H7 (cell line): ENCODE data around the gene LAMA3. TPM values are rescaled to one million over a fixed set of nuclear protein-coding genes. Genes with fewer than 3 reads are reported as not detected.

Experiments
- DNase-seq: peaks from one replicate; pipeline ENCODE4 v3.0.0; 2012
- H3K27me3 ChIP-seq: 2 replicates; pipeline ENCODE4 v1.6.0; 2011; ENCODE audit warnings: mild to moderate bottlenecking, low read length; ENCODE audit not compliant: control insufficient read depth, insufficient read depth
- H3K36me3 ChIP-seq: replicated peaks from 2 replicates; pipeline ENCODE4 v1.5.1; 2011; ENCODE audit warnings: low read length; ENCODE audit not compliant: control insufficient read depth, insufficient read depth
- H3K4me3 ChIP-seq: 2 replicates; pipeline ENCODE4 v1.5.1; 2011; ENCODE audit warnings: low read depth, mild to moderate bottlenecking, control low read depth, low read length, moderate library complexity; ENCODE audit not compliant: insufficient read depth
- total RNA-seq: library from RNA; depleted of rRNA; stranded (reverse); fragments of >200 nt; shearing (Covaris generic); gene quantifications from 2 replicates; pipeline ENCODE4 v1.2.3, GENCODE V29; 2014

The LAMA3 gene
- total RNA-seq, 1 experiment from 2014 or later = 0.21 TPM

DNA sequence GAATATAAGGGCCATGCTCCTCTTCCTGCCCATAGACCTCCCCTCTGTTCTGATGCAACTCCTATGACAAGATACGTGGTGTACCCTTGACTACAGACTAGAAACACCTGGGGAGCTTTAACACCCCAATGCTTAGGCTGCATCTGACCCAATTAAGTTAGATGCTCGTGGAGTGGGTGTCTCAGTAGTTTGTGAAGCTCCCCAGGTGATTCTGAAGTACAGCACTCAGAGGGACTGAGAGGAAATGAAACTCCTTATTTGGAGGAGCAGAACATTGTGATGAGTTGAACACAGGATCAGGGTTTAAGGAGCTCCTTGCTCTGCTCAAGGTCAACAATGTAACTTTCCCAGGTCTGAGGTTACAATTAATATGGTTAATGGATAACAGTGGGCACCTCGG is 245.0 kb downstream of the LAMA3 start:
- Histone ChIP-seq H3K4me3 (no peak overlapping the region), H3K36me3 (no peaks in the 10 kb centered on the region), H3K27me3 (no peaks in the 10 kb centered on the region)
- DNase-seq = no peak

DNA sequence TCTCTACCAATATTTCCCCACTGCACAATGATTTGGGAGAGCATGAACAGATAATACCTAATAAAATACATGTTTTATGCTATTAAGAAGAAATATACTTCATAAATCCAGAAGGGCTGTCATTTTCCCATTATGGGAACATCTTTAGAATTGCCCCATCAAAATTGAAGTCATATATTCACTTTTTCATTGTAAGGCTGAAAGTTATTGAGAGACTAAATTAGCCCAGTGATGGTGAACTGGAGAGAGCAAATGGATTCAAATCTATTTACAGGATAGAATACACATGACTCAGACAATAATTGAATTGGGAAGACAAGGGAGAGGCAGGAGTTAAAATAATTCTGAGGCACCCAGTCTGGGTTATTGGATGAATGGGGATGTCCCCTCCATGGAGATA is 245.6 kb downstream of the LAMA3 start:
- Histone ChIP-seq H3K36me3 (no peaks in the 10 kb centered on the region), H3K4me3 (no peak overlapping the region), H3K27me3 (no peaks in the 10 kb centered on the region)
- DNase-seq = no peak

DNA sequence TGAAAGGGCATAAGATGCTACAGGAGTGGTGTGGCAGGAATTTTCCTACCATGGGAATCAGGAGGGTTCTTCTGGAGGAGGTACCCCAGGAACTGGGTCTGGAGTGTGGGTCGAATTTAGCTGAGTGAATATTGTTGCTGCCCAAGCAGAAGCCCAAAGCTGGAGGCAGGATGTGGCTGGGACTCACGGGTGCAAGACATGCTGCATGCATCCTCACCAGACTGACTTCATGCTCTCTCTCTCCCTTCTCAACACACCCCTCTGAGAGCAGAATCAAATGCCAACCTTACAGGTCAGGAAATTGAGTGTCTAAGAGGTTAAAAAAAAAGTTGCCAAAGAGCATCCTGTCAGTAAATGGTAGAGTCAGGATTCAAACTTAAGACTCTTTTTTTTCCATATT is 246.6 kb downstream of the LAMA3 start:
- H3K4me3 ChIP-seq = no peak overlapping the region
- no peaks in the 10 kb centered on the region for H3K27me3 ChIP-seq
- no peaks in the 10 kb centered on the region for H3K36me3 ChIP-seq
- no peak for DNase-seq

DNA sequence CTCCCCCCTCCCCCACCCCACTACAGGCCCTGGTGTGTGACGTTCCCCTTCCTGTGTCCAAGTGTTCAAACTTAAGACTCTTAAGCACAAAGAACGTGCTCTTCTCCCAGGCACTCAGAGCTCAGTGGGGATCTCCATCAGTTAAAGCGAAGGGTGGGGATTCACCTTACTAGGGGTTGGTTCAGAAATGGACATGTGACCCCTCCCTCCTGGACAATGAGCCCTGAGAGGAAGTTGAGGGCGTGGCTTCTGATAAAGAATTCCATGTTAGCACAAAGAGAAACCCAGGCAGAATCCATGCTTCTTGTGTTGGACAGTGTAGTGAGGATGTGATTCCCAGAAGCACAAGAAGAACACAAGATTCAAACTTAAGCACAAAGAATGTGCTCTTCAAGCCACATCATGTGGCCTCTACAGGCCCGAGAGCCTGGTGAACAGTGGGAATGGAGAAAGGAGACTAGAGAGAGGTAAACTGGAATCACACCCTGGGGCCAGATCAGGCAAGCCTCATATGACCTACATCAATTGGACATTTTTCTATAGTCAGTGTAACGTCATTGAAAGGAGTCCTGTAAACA is 247.2 kb downstream of the LAMA3 start:
- no peak overlapping the region for H3K4me3 ChIP-seq
- no peaks in the 10 kb centered on the region for H3K36me3 ChIP-seq
- H3K27me3 ChIP-seq = no peaks in the 10 kb centered on the region
- DNase-seq = no peak

DNA sequence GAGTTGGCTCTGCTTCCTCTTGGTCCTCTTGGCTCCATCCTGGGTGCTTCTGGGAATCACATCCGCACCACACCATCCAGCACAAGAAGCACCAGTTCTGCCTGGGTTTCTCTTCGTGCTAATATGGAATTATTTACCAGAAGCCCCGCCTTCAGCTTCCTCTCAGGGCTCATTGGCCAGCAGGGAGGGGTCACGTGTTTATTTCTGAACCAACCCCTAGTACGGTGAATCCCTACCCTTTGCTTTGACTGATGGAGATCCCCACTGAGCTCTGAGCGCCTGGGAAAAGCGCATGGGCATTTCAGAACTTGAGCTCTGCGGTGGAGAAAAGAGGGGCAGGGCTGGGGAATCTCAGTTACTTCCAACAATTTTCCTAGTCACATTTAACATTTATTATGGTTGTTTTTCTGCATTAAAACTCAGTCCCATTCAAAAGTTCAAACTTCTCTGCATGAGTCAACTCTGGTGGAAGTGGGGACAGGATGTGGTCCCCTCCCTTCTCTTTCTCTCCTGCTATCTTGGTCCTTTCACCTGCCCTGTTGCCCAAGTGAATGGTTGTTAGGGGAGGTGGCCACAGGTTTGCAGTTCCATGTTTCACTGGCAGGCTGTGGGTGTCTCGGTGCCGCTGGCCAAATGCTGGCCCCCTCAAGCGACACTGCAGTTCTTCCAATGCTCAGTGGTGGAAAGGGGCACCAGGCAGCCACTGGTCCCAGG is 248.9 kb downstream of the LAMA3 start:
- Histone ChIP-seq H3K4me3 (no peak overlapping the region), H3K36me3 (no peaks in the 10 kb centered on the region), H3K27me3 (no peaks in the 10 kb centered on the region)
- no peak for DNase-seq

DNA sequence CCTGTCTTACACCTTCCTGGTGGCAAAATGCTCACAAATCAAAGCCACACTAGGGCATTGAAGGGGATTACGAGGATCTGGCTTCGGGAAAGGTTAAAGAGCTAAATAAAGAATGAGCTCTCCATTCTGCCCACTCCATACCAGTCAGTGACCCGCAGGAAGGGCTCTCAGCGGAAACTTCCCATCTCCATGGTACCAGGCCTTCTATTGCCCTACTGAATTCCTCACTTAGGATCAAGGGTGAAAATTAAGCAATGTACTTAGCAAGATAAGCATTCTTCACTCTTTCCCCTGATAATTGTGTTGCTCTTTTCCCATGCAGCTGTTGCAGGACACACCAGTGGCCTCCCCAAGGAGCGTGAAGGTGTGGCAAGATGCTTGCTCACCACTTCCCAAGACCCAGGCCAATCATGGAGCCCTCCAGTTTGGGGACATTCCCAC is 249.7 kb downstream of the LAMA3 start:
- Histone ChIP-seq H3K27me3 (no peaks in the 10 kb centered on the region), H3K36me3 (no peaks in the 10 kb centered on the region), H3K4me3 (no peak overlapping the region)
- no peak for DNase-seq

DNA sequence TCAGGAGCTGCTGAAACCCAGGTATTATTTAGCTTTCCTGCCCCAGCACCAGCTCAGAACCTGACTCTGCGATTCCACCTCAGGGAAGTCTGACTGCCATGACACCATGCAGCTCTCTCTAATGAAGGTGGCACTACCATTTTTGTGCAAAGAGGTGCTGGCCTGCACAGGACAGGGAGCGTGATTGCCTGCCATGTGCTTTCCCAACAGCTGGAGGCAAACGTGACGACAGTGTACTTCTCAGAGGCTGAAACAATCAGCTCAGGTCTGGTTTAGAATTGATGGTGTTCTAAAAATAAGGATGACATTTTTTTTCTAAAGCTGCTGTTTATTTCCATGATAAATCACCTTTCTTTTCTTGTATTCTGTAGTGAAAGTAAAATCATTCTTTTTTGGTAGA is 250.1 kb downstream of the LAMA3 start:
- no peaks in the 10 kb centered on the region for H3K36me3 ChIP-seq
- H3K4me3 ChIP-seq = no peak overlapping the region
- DNase-seq = no peak
- H3K27me3 ChIP-seq = no peaks in the 10 kb centered on the region

DNA sequence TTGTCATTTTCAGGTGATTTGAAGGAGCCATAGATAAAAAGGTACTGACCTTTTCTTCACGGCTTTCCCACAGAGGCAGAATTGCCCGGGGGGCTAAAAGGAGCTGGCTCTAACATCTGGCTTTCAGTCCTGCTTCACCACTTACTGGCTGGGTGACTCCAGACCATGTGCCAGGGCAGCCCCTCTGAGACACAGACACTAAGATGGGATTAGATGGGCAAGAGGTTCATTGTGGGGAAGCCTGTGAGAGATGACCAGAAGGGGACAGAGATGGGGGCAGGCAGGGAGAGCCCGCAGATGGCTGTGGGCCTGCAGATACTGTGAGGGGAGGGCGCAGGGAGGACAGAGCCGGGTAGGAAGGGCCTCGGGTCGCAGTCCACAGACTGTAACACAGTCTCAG is 250.6 kb downstream of the LAMA3 start:
- no peaks in the 10 kb centered on the region for H3K27me3 ChIP-seq
- no peak overlapping the region for H3K4me3 ChIP-seq
- DNase-seq = no peak
- no peaks in the 10 kb centered on the region for H3K36me3 ChIP-seq

DNA sequence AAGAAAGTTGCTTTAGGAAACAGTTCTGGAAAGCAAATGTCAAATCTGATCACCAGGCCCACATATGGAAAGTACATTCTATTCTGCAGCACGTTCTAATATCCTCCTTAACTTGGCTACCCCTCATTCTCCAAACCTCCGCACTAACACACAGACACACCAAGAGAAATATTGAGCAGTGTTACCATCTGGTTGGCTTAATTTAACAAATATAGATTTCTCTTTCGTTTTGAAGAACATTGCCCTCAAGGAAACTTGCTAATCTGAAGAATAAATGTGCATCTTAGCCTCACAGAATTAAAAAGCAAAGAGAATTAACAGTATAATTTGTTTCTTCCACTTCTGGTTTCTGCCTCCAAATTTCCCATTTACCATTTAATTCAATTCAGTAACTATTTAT is 252.5 kb downstream of the LAMA3 start:
- no peak overlapping the region for H3K4me3 ChIP-seq
- no peaks in the 10 kb centered on the region for H3K36me3 ChIP-seq
- DNase-seq = no peak
- no peaks in the 10 kb centered on the region for H3K27me3 ChIP-seq

DNA sequence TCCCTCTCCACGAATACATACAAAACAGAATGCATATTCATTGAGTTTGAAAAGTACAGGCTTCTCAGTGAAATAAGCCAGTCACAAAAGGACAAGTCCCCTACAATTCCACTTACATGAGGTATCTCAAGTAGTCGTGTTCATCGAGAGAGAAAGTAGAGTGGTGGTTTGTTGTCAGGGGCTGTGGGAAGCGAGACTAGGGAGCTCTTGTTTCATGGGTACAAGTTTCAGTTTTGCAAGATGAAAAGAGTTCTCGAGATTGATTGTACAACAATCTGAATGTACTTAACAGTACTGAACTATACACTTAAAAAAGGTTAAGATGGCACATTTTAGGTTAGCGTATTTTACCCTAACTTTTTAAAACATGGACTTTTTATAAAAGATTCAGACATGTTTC is 253.9 kb downstream of the LAMA3 start:
- no peaks in the 10 kb centered on the region for H3K27me3 ChIP-seq
- no peaks in the 10 kb centered on the region for H3K36me3 ChIP-seq
- H3K4me3 ChIP-seq = no peak overlapping the region
- DNase-seq = no peak

DNA sequence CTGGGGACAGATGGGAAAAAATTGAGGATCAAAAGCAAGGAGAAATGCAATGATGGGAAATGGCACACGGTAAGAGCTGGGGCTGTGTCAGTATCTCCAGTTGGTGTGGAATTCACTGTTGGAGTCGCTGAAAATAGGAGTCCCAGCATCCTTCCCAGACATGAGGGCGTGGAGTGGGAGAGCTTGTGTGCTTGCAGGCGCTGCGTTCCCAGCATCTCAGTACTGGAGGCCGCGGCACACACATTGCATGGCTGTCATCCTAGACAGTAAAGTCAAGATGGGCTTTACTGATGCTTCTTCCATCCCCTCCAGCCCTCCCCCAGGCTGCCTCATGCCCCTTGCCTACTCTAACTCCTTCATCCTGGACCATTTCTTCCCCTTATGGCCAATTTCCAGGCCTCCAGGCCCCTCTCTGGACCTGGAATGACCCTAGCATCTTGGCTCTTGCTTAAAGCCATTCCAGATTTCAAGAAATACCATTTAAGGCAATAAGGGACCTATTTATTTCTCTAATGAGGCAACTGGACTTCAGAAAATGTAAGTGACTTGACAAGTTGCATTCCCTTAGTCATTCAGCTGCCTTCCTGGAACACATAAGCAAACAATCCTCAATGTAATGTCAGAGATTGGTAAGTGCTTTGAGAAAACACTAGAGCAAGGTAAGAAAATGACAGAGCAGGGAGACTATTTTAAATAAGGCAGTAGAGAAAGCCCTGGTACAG is 254.8 kb downstream of the LAMA3 start:
- no peak for DNase-seq

DNA sequence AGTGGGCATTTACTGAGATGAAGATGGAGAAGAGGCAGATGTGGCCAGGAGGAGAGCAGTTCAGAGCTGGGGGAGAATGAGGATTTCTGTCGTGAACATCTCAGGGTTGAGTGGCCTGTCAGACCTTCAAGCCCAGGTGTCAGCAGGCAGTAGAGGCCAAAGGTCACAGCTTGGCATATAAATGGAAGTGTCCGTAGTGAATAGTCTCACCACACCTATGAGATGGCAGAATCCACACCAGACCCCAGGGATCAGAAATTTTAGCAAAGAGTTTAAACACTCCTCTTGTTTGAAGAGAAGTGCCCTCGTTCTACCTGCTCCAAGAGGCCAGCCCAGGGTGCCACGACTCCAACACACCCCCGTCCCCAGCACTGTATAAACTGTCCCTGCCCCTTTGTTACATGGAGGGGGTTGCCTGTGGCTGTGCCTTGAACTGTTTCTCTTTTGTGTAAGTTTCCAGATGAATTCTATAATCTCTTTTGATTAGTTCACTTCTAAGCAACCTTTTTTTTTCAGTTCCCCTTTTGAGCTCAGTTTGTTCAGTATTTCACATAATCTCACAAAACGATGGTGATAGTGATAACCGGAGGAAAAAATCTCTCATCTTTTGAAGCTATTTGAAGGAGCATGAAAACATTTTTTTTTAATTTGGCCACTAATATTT is 256.3 kb downstream of the LAMA3 start:
- H3K27me3 ChIP-seq = no peaks in the 10 kb centered on the region
- no peaks in the 10 kb centered on the region for H3K36me3 ChIP-seq
- no peak for DNase-seq
- no peak overlapping the region for H3K4me3 ChIP-seq

More for the DNA sequence above, 254.8 kb downstream of the LAMA3 start:
- Histone ChIP-seq H3K36me3 (no peaks in the 10 kb centered on the region), H3K27me3 (no peaks in the 10 kb centered on the region), H3K4me3 (no peak overlapping the region)

DNA sequence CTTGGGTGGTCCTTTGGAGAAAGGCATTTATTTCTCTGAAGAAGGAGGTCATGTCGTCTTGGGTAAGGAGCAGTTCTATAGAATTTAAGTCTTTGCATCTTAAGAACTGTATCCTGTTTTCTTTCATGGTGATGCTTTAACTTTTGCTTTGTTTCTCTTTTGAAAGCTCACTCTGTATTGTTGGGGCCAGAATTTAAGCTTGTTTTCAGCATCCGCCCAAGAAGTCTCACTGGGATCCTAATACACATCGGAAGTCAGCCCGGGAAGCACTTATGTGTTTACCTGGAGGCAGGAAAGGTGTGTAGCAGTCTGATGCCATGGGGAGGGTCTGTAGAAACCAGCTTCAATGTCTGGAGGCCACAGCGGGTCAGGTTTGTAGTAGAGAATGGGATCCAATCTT is 260.6 kb downstream of the LAMA3 start:
- H3K36me3 ChIP-seq = no peaks in the 10 kb centered on the region
- H3K27me3 ChIP-seq = no peaks in the 10 kb centered on the region
- no peak for DNase-seq
- H3K4me3 ChIP-seq = no peak overlapping the region

DNA sequence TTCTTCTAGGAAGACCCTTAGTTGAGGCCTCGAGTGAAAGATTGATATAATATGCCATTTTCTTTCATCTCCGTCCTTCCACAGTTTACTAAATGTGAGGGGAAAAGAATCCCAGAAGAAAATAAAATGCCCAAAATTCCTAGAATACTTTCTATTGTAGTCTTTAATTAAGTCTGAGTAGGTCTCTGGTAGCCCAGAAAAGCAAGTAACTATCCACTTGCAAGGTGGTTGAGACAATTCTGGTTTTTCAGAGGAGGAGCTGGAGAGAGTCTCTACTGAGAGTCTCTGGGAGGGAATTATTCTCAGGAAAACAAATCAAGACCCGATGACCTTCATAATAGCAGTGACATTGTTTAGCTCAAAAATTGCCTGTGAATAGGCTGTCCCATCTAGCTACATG is 261.4 kb downstream of the LAMA3 start:
- DNase-seq = no peak
- Histone ChIP-seq H3K27me3 (no peaks in the 10 kb centered on the region), H3K4me3 (no peak overlapping the region), H3K36me3 (no peaks in the 10 kb centered on the region)

DNA sequence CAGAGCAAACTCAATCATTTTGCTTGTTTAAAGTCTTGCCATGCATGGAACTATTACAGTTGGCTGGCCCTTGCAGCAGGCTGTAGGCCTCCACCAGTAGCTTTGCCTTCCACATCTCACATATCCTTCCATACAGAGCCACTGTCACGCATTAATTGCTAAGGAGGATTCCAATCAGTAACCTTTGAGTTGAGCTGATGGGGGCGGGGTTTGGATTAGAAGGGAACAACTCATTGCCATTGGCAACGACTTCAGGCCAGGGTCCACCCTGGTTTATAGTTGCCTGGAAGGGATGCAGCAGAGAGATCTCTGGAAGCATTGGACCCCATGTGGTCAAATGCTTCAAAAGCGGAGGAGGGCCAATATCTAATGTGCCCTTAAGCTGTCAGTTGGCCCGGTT is 262.0 kb downstream of the LAMA3 start:
- H3K27me3 ChIP-seq = no peaks in the 10 kb centered on the region
- no peaks in the 10 kb centered on the region for H3K36me3 ChIP-seq
- H3K4me3 ChIP-seq = no peak overlapping the region
- DNase-seq = no peak
